GM19328 (cell line): Measurements from ENCODE around the gene SIM1.

Experiments used
- ATAC-seq: cut with Tn5 transposase; IDR thresholded peaks from one replicate; pipeline ENCODE4 v1.9.1; 2021; ENCODE audit warnings: mild to moderate bottlenecking, moderate library complexity; ENCODE audit not compliant: unreplicated experiment

Gene SIM1

DNA sequence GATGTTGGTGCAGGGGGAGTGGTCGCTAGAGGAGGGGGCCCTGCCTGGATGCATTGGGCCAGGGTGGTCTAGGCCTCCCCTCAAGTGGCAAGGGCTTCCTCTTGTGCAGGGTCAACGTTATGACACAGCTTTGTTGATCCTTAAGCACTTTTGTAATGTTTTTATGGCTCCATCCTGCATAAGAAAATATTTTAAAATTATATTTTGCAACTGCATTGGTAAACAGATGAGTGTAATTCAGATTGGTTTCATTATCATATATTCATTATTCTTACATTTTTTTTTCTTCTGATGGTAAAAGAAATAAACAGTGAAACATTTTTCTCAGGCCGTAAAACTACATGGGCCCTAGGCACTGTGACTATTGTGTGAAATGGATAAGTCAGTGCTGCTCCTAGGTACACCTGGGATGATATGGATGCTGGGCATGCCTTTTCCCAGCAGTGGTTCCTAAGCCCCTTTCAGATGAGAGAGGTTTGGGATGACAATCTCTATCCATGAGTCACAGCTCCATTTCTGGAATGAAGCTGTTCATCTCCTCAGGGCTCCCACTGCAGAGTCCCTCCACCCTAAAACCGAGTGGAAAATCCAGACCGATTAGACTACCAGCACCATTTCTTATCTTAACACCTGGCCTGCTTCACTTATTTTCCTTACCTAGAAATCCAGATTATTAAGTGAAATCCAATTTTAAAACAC is 5.8 kb upstream of the SIM1 start:
- ATAC-seq, result no peak

DNA sequence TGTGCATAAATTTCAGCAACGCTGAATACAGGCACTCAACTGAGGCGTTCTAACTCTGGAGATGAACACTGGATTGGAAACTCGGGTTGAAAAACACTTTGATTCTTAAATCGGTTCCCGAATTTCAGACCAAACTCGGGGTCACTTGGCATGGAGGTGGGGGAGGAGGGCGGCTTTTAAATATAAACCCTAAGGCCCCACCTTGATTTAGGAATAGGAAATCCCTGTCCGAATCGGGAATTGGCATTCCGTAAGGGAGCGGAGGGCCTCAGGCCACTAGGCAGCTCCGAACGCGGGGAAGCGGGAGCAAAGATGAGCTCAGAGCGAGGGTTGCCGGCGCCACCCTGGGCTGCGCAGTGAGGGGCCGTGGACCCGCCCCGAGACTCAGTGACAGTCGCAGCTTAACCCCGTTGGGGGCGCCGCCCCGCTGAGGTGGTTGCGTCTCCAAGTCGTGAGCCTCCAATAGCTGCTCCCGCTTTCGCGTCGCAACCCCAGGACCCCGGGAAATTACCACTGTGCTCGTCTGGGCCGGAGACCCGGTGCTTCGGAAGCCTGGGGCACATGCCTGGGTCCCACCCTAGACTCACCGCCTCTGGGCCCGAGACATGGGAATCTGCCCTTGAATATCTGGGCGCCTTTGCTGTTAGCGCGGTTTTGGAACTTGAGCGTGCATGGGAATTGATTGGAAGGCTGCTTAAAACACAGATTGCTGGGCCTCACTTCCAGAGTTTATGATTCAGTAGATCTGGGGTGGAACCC is 4.6 kb upstream of the SIM1 start:
- ATAC-seq, result no peak

DNA sequence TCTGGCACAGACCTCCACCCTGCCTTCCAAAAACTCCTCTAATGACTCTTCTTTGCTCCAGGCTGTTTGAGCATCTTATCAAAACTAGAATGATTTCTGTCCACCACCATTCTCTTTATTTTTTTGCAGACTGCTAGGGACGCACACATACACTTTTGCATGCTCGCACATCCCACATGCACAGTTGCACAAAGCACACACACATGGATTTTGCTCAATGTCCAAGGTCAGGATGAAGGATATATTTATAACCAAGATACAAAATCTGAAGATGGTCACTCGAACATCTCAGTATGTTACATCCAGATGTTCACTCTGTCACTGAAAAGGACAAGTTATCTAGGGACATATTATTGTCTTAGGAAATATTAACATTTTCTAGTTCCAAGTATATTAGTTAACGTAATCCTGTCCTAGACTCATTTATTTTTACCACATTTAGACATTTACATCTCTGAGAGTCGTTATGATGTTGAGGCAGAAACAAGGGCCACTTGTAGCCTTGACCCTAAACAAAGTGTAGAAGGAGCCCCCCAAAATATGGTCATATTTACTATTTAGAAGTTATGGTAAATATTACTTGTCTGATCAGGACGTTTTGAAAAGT is 3.4 kb upstream of the SIM1 start:
- no peak for ATAC-seq

DNA sequence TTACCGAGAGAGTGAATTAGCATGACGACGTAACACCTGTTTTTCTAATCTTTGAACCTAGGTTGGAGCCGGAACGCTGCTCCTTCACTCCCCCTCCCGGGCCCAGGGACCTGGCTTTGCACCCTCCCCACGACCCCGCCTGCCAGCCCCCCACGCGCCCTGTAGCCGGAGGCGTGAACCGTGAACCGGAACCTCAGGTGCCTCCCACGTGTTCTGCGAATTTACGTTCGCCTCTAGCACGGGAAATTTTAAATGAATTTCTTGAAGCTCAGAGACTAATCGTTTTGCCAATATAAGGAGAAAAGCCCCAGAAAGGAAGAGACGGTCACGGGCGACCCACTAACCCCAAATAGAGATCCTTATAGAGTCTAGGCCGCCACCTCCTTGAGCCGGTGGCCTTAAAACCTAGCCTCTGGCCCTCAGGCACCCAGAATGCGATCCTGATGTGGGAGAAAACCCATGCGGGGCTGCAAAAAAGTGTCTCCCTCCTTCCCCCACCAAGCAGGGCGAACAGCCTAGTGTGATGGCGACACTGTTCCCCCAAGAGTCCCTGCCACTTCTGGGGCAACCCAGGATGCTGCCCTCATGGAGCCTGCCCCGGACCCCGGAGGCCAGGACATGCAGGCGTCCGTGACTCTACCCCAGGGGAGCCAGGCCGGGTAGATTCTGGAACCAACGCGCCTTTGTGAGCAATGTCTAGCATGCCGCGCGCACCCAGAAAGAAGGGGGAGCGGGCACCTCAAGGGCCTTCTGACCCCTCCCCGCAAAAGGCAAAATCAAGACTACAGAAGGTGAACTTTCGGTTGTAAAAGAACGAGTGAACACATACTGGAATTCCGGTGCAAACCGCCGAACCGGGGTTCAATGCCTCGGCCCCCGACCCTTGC is 2.7 kb upstream of the SIM1 start:
- no peak for ATAC-seq

DNA sequence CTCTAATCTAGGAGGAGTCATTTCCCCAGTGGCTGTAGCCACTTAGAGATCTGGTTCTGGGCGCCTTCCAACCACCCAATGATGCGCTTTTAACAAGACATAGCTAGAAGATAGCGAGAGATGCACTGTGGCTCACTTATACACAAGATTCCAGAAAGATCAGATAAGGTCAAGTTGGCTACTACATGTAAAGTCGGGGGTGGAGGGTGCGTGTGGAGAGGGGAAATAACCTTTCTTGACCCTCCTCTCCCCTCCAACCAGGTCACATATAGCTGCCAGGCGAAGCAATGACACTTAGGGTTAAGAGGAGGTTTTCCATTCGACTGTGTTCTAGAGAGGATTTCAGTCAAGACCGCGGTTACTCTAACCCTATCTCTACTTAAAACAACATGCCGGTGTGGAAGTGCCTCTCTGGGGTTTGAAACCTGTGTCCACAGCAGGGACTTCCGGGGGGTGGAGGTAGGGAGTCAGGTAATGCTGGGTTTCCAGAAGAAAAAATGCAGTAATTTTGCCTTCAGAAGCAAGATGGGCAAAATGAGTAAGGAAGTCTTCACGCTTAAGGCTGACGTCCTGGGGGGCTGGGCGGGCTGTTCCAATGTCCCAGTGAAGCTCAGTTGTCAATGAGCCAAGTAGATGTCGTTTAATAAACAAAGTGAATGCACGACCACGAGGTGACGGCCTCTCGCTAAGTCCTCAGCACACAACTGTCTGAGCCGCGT is 1.8 kb upstream of the SIM1 start:
- ATAC-seq, result no peak

DNA sequence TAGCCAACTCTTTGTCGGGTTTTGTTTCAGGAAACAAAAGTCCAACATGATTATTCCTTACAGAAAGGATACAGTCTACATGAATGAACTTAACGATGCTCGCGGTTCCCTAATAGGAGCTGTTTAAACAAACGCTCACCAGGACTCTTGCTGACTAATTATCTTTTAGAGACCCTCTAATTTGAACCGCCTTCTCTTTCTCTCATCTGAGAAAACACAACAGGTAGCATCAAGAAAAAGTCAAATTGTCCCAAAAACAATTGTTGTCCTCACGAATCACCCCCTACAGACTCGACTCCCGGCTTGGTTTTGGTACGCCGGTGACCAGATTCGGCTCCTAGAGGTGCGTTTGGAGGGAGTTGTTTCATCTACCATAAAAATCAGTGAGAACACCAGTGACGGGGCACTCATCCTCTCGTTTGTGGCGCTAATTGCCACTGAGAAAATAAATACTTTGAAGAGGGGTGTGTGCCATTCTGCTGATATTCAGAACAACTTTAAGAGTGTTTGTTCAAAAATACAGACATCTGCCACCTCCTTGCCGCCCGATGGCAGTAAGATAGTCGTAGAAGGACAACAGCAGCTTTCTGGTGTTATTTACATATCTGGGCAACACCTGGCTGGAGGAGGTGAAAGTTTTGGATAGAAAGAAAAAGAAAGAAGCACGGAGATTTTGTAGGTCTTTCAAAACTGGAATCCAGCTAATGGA is 1.1 kb upstream of the SIM1 start:
- ATAC-seq, result no peak

DNA sequence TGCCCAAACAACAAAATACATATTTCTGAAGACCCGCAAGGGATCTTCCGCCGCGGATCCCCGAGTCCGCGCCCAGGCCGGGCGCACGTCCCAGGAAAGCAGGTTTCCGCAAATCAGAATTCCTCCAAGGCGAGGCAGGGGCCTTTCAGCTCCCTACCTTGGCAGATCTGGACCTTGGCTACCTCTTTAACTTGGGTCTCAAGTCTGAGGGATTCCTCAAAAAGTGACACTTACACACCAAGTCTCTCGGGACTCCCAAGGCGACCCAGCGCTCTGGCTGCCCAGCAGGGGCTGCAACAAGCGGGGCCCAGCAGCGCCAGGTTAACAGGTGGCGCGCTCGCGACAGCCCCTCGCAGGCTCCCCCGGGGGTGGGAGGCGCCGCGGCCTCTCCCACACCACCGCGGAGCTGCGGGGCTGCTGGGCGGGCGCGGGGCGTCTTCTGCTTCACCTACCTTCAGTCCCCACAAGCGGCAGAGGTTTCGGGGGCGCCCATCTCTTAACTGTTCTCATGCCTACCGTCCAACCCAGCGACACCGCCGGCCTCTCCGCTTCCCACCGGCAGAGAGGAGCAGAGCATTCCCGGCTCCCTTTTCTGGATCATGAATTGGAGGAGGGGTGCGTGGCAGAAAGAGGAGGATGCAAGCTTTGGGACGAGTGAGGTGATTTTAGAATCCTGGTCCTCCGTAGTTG is 414 bp downstream of the SIM1 start:
- no peak for ATAC-seq

DNA sequence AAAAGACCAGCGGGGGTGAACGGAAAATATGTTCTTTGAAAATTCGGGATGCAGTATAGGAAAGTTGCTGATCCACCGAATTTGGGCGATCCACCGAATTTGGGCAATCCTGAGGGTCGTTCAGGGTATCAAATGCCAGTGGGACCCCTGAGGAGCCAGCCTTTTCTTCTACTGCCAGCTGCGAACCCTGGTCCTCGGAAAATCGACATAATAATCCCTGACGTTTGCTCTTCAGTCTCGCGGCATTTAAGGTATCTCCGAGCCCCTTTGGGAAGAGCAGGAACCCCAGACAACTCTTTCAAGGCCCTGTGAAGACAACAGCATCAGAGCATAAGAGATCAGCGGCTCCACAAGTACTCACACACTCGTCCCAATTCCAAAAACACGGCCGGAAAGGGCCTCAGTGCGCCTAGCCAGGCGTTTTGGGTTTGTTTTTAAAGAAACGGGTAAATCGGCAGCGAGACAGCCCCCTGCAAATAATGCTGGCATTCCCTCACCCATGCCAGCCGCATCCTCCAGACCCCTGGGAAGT is 1.0 kb downstream of the SIM1 start:
- ATAC-seq, result no peak

DNA sequence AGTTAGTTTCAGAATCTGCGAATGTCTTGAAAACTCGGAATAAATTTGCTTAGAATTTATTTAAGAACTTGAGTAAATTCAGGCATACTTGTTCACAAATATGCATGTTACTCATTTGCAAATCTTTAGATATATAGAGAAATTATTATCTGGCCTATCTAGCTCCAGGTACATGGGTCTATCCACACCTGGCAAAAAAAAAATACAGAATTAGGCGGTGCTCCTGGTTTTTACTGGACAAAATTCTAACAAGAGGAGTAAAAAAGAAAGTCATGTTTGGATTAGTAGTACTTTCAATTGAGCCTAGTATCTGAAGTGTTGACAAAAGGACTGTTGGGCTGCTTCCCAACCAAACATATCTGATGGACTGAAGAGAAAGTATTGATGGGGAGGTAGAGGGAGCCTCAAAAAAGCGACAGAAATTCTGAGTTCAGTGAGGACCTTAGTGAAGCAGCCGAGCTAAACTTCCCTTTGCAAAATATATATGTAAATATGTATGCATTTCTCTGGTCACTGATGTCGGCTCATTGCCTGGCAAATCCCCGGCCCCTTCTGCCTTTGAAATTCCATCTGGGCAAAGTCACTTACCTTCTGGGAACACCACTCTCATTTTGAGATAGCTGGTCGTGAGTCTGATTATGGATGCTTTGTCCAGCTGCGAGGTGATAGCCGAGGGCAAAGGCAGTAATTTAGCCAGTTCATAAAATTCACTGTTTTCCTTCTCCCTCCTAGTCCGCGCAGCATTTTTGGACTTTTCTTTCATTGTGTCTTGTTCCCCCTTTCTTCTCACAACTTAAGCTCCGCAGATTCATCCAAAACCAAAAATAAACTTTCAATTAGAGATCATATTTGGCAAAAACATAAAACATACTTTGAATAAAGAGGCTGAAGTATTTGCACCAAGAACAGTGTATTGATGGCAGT is 1.8 kb downstream of the SIM1 start:
- no peak for ATAC-seq

DNA sequence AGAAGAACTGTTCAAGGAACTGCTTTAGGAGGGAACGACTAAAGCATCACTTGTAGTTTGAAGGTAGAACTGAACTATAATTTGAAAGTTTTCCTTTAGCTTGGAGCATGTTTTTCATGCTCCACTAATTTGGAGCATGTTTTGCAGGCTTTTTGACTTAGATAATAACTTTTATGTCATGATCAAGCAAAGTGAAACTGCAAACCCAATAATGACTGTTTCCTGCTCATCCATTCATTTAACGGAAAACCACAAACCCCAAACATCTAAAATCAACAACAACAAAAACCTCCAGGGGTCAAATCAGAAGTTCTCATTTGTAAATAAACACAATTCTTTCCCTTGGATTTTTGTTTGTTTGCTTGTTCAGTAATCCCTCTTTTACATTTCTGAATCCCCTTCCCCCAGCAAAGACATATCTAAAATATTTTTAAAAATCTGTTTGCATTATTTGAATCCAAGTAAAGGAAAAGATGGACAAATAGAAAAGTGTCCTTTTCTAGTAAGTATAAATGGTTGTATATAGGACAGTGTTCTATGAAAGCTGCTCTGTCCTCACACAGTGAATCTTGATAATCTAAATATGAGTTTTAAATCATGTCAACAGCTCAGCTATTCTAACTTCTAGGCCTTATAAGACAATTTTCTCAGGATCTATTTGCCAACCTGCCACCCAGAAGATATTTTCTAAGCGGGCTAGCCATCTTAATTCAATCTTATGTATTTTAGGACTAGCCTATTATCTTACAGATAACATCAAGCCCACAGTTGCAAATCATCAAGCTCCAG is 2.6 kb downstream of the SIM1 start:
- ATAC-seq, result no peak

DNA sequence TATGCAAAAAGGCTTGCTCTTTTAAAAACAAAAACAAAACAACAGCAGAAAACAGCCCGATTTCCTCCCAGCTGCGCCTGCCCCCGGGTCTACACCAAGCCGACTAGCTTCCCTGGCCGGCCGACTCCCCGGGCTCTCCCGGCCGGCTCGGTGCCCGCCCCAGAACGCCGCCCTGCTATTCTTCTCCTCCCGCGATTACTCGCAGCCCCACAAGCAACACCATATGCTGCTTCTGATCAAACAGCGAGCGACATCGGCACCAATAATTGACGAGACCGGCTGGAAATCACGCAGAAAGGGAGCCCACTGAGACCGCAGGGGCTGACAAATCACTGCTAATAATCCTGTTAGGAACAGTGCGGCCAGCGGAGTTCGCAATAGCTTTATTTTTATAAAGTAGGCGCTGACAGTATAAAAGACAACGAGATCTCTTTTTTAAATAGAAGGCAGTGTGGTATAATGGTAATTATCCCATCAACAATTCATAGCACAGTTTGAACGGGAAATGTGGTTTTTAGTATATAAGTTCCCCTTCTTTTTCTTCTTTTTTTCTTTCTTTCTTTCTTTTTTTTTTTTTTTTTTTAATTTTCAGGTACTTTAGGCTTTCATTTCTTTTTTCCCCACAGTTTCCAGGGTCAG is 3.3 kb downstream of the SIM1 start:
- no peak for ATAC-seq

DNA sequence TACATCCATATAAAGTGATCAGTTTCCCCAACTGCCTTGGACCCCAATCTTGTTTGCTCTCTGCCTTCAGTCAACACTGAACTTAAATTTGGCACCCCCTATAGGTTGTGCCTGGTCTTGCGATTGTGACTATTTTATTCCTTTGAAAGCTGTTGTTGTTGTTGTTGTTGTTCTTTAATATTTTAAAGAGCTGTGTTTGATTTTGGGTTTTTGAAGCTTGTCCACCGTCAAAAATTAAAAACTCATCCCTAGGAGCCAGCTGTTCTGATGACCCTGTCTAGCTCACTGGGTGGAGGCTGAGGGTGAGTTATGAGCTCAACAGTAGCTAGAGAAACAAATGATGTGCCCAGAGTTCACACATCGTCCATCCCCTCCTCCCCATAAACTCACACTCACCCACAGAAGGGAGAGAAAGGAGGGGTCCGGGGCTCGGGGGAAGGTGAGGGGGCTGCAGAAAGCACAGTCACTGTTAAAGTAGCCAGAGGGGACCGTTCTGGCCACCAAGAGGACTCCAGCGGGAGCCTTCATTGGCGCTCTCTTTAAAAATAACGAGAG is 4.0 kb downstream of the SIM1 start:
- no peak for ATAC-seq

DNA sequence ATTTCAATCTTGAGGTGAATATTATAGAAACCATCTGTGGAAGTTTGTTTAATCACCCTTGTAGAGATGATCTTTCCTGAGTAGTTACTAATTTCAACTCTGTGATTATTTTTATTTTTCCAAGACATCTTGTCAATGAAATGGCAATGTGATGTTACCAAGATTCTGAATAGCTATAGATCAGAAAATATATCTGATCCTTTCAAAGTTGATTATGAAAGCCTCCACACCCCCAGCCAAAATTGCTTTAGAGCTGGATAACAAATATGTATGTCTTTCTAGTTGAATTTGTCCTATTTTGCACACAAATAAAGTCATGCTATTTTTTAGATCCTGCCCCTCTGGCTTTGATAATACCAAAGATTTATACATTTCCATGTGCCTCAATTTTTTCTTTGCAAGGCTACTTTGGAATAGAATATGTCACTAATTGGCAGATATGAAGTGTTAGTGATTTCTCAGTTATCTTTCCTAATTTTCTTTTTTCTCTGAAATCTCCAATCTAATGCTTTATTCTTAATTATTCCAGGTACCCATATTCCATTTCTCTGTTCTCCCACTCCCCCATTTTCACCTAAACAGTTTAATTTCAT is 5.0 kb downstream of the SIM1 start:
- ATAC-seq, result no peak

DNA sequence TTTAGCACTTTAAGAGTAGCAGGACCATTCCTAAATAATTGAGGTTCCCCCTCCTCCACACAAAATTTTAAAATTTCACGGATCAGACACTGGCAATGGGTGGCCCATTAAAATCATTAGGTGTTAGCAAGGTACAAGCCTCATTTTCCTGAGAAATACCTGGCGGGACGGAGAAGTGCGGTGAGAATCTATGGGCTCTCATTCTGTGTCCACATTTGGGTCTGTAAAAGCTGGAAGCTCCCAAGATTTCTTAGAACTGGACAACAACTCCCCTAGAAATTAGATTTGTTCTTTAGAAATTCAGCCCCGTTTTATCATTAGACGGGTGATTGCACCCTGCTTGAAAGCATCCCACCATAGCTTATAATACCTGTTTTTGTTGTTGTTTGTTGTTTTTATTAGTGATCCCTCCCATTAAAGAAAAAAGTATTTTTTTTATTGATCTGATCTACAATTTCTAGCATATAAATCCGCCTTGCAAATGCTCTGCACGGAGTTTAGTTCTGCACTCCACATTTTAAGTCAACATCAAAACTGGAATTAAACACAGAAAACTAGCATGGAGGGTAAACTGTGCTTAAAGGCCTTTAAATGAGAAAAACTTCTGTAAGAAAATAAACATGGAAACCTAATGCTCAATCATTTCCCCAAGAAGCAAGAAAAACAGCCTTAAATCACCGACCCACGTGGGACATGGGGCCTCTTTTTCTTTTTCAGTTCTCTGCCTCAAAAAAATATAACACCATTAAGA is 5.7 kb downstream of the SIM1 start:
- ATAC-seq, result no peak

DNA sequence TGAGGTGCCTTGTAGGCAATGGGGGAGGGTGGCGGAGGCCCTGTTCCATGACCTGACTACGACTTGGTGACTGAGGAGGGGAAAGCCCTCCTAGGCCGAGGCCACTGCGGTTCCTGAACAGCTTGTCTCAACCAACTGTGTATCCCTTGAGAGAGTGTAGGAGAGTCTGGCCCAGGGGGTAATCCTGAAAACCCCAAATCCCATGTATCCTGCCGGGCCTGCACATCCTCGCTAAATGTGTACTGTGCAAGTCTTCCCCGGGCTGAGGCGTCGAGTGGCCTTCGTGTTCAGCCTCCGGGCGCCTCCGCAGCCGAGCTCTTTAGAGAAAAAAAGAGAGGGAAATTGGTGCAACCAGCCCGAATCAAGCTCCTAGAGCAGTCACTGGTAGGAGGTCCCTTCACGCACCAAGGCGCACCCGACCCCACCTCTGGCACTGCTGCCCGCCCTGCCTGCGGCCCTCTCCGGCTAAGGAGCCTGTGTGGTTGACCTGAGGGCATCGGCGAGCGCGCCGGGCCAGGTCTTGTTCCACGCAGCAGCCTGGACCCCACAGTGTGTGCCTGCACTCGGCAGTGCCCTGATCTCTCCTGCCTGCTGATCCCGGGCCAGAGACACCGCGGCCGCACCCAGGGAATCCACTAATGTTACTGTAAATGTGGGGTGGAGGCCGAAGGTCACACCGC is 7.3 kb downstream of the SIM1 start:
- ATAC-seq, result no peak
